Measurements from ENCODE around the gene CHD6. TPM values are rescaled to one million over a fixed set of nuclear protein-coding genes. Genes with fewer than 3 reads are reported as not detected.
A peak's percentile ranks its signal among the peaks of the same experiment; 100 is the strongest.

CHD6 gene
- total RNA-seq, 2 donors from 2014 or later = 40.9 to 72.0 TPM

GRCh38 chr20:41480054-41480770 is 138.0 kb downstream of the CHD6 start:
- Histone ChIP-seq H3K27ac (no peak overlapping the region), H3K9me3 (no peaks in the 10 kb centered on the region), H3K36me3 (peaks cover 3 to 4% of the 10 kb centered on the region in 2 donors), H3K4me1 (replicated peaks) (no peaks in the 10 kb centered on the region), H3K27me3 (replicated peaks; ENCODE audit: insufficient read depth) (no peaks in the 10 kb centered on the region), H3K4me3 (no peak overlapping the region)
- no peak for TF ChIP-seq POLR2A (IDR thresholded peaks at IDR 0.05)
- 83% methylated on average over 2 of the region's 2 CpGs for WGBS
- DNase-seq (ENCODE audit: low spot score) = no peak
- intact Hi-C loops (cut with DNase I) = no loop called here

- H3K27ac ChIP-seq = no peak overlapping the region
- WGBS = 91% methylated on average over 1 of the region's 1 CpG
- H3K4me3 ChIP-seq = no peak overlapping the region
- H3K4me1 ChIP-seq (replicated peaks) = no peaks in the 10 kb centered on the region
- peaks cover 1 to 4% of the 10 kb centered on the region in 2 donors for H3K36me3 ChIP-seq
- intact Hi-C loops (cut with DNase I) = no loop called here
- no peaks in the 10 kb centered on the region for H3K27me3 ChIP-seq (replicated peaks; ENCODE audit: insufficient read depth)
- no peak for DNase-seq (ENCODE audit: low spot score)
- H3K9me3 ChIP-seq = no peaks in the 10 kb centered on the region
- TF ChIP-seq CTCF (IDR thresholded peaks at IDR 0.05) = no peak
- no peak for TF ChIP-seq POLR2AphosphoS5 (IDR thresholded peaks at IDR 0.05)
- TF ChIP-seq POLR2A (IDR thresholded peaks at IDR 0.05) = no peak
These were observed 139.1 kb downstream of the CHD6 start for GRCh38 chr20:41479113-41479512.

- TF ChIP-seq CTCF (IDR thresholded peaks at IDR 0.05) (no peak), POLR2A (IDR thresholded peaks at IDR 0.05) (no peak), POLR2AphosphoS5 (IDR thresholded peaks at IDR 0.05) (no peak)
- WGBS = 94% methylated on average over 1 of the region's 1 CpG
- Histone ChIP-seq H3K36me3 (no peaks in the 10 kb centered on the region), H3K9me3 (no peaks in the 10 kb centered on the region), H3K27ac (no peak overlapping the region), H3K4me1 (replicated peaks) (no peaks in the 10 kb centered on the region), H3K27me3 (replicated peaks; ENCODE audit: insufficient read depth) (no peaks in the 10 kb centered on the region), H3K4me3 (no peak overlapping the region)
- no peak for DNase-seq (ENCODE audit: low spot score)
- intact Hi-C loops (cut with DNase I) = no loop called here
These were observed 140.2 kb downstream of the CHD6 start for GRCh38 chr20:41478026-41478425.

GRCh38 chr20:41476446-41476845 is 141.7 kb downstream of the CHD6 start:
- Histone ChIP-seq H3K4me1 (replicated peaks) (no peaks in the 10 kb centered on the region), H3K36me3 (no peaks in the 10 kb centered on the region), H3K27me3 (replicated peaks; ENCODE audit: insufficient read depth) (no peaks in the 10 kb centered on the region), H3K27ac (no peak overlapping the region), H3K9me3 (no peaks in the 10 kb centered on the region), H3K4me3 (no peak overlapping the region)
- DNase-seq (ENCODE audit: low spot score) = no peak
- 82% methylated on average over 1 of the region's 1 CpG for WGBS
- intact Hi-C loops (cut with DNase I) = no loop called here
- TF ChIP-seq POLR2A (IDR thresholded peaks at IDR 0.05) (no peak), POLR2AphosphoS5 (IDR thresholded peaks at IDR 0.05) (no peak), CTCF (IDR thresholded peaks at IDR 0.05) (no peak)

- Histone ChIP-seq H3K4me3 (no peak overlapping the region), H3K27me3 (replicated peaks; ENCODE audit: insufficient read depth) (no peaks in the 10 kb centered on the region), H3K9me3 (no peaks in the 10 kb centered on the region), H3K36me3 (no peaks in the 10 kb centered on the region), H3K27ac (no peak overlapping the region), H3K4me1 (replicated peaks) (no peaks in the 10 kb centered on the region)
- peak; percentile 15 for DNase-seq (ENCODE audit: low spot score)
- intact Hi-C loops (cut with DNase I) = no loop called here
- TF ChIP-seq POLR2A (IDR thresholded peaks at IDR 0.05) (no peak), POLR2AphosphoS5 (IDR thresholded peaks at IDR 0.05) (peak; percentile 23), CTCF (IDR thresholded peaks at IDR 0.05) (no peak)
These were observed 142.2 kb downstream of the CHD6 start for GRCh38 chr20:41476013-41476441.

Data from prostate gland (tissue), 2 donors.